ELF-1 (cell line): ENCODE results near the gene RPS14.
"Not testable (repeated sequence)": the region's sequence is repeated elsewhere in the genome, so short reads cannot be mapped to it uniquely, and the experiment has no call there.

Source experiments
- DNase-seq: peaks from one replicate; pipeline ENCODE4 v3.0.0-alpha.2; 2016; ENCODE audit warnings: low read depth, low spot score

RPS14 gene

GRCh38 chr5:150481708-150481965, 32.1 kb upstream of the RPS14 start:
- DNase-seq: no peak

GRCh38 chr5:150479416-150479815, 29.9 kb upstream of the RPS14 start:
- DNase-seq: no peak

GRCh38 chr5:150476568-150476967, 27.0 kb upstream of the RPS14 start:
- not testable (repeated sequence) for DNase-seq

- DNase-seq: peak; percentile 97
Measured at GRCh38 chr5:150473673-150474358, 24.3 kb upstream of the RPS14 start.

GRCh38 chr5:150469718-150470469, 20.4 kb upstream of the RPS14 start:
- DNase-seq: no peak

GRCh38 chr5:150468206-150468605, 18.7 kb upstream of the RPS14 start:
- DNase-seq: no peak

- no peak for DNase-seq
Measured at GRCh38 chr5:150465927-150466326, 16.4 kb upstream of the RPS14 start.

- peak; percentile 59 for DNase-seq
Measured at GRCh38 chr5:150464554-150465012, 15.0 kb upstream of the RPS14 start.

- no peak for DNase-seq
Measured at GRCh38 chr5:150461231-150461630, 11.7 kb upstream of the RPS14 start.

- DNase-seq: no peak
Measured at GRCh38 chr5:150460781-150461180, 11.2 kb upstream of the RPS14 start.

- peak; percentile 88 for DNase-seq
Measured at GRCh38 chr5:150458802-150459557, 9.4 kb upstream of the RPS14 start.

GRCh38 chr5:150457562-150458240, 8.2 kb upstream of the RPS14 start:
- DNase-seq: no peak

- peak; percentile 66 for DNase-seq
Measured at GRCh38 chr5:150457121-150457520, 7.6 kb upstream of the RPS14 start.

- no peak for DNase-seq
Measured at GRCh38 chr5:150454492-150455229, 5.1 kb upstream of the RPS14 start.

- DNase-seq: peak; percentile 46
Measured at GRCh38 chr5:150454027-150454426, 4.5 kb upstream of the RPS14 start.

- DNase-seq: no peak
Measured at GRCh38 chr5:150452914-150453313, 3.4 kb upstream of the RPS14 start.

GRCh38 chr5:150451594-150451993, 2.1 kb upstream of the RPS14 start:
- no peak for DNase-seq

- no peak for DNase-seq
Measured at GRCh38 chr5:150448952-150449516, 505 bp downstream of the RPS14 start.

- DNase-seq: no peak
Measured at GRCh38 chr5:150448334-150448733, 1.2 kb downstream of the RPS14 start.

- DNase-seq: no peak
Measured at GRCh38 chr5:150447188-150447587, 2.4 kb downstream of the RPS14 start.

GRCh38 chr5:150446583-150446982, 3.0 kb downstream of the RPS14 start:
- no peak for DNase-seq
